HepG2 (cell line): ENCODE results near the gene REST. TPM values are rescaled to one million over a fixed set of nuclear protein-coding genes. Genes with fewer than 3 reads are reported as not detected.

ENCODE experiments used
- CAMTA2 ChIP-seq: sonication (generic); formaldehyde crosslinking; IDR thresholded peaks from 2 replicates; pipeline ENCODE4 v1.4.0; 2020; ENCODE audit warnings: mild to moderate bottlenecking, missing genetic modification reagents, borderline replicate concordance
- DR1 ChIP-seq: sonication (generic); formaldehyde crosslinking; IDR thresholded peaks from 2 replicates; pipeline ENCODE4 v1.8.0; 2021; ENCODE audit warnings: mild to moderate bottlenecking, missing genetic modification reagents, inconsistent platforms
- FOXK1 ChIP-seq: sonication (generic); formaldehyde crosslinking; IDR thresholded peaks from 2 replicates; pipeline ENCODE4 v1.4.0; 2020; ENCODE audit warnings: low read depth, missing genetic modification reagents, borderline replicate concordance
- GATA4 ChIP-seq: sonication (generic); IDR thresholded peaks from 2 replicates; pipeline ENCODE4 v1.6.1; 2016; ENCODE audit warnings: antibody characterized with exemption, low read depth, borderline replicate concordance
- HNRNPLL ChIP-seq: fragments of 200-400 bp; formaldehyde crosslinking; IDR thresholded peaks from 2 replicates; pipeline ENCODE4 v1.6.1; 2017; ENCODE audit warnings: mild to moderate bottlenecking, low read depth, low read length; ENCODE audit not compliant: poor library complexity, severe bottlenecking
- JUND ChIP-seq: sonication (generic); formaldehyde crosslinking; IDR thresholded peaks from 2 replicates; pipeline ENCODE4 v1.8.0; 2022; ENCODE audit warnings: mild to moderate bottlenecking, missing genetic modification reagents
- MAZ ChIP-seq, 2 experiments: sonication (generic) in 1 of 2; formaldehyde crosslinking in 1 of 2; IDR thresholded peaks; 2 replicates each; pipeline versions ENCODE4 v1.5.0 to v1.6.1; 2012 to 2020; ENCODE audit warnings: low read depth in 2 of 2, mild to moderate bottlenecking in 2 of 2, borderline replicate concordance in 1 of 2, improper control_type of control experiment in 1 of 2, low read length in 1 of 2, missing genetic modification reagents in 1 of 2, moderate library complexity in 1 of 2
- MED1 ChIP-seq: sonication (generic); formaldehyde crosslinking; IDR thresholded peaks from 2 replicates; pipeline ENCODE4 v1.4.0; 2020; ENCODE audit warnings: missing genetic modification reagents
- MTF2 ChIP-seq: sonication (generic); formaldehyde crosslinking; IDR thresholded peaks from 2 replicates; pipeline ENCODE4 v1.5.0; 2020; ENCODE audit warnings: missing genetic modification reagents, borderline replicate concordance
- MYC ChIP-seq: sonication (generic); formaldehyde crosslinking; IDR thresholded peaks from 2 replicates; pipeline ENCODE4 v1.9.0; 2021; ENCODE audit warnings: missing genetic modification reagents, borderline replicate concordance
- NFYB ChIP-seq: sonication (generic); formaldehyde crosslinking; IDR thresholded peaks from 2 replicates; pipeline ENCODE4 v1.4.0; 2020; ENCODE audit warnings: missing genetic modification reagents
- POLR2A ChIP-seq, 2 experiments: IDR thresholded peaks; 2 replicates each; pipeline ENCODE4 v1.6.1; 2011; ENCODE audit warnings: low read depth in 2 of 2, low read length in 2 of 2, mild to moderate bottlenecking in 1 of 2, moderate library complexity in 1 of 2; ENCODE audit not compliant: insufficient read depth in 1 of 2
- SMAD3 ChIP-seq: sonication (generic); formaldehyde crosslinking; IDR thresholded peaks from 2 replicates; pipeline ENCODE4 v1.4.0; 2020; ENCODE audit warnings: missing genetic modification reagents
- TARDBP ChIP-seq: sonication (generic); formaldehyde crosslinking; IDR thresholded peaks from 2 replicates; pipeline ENCODE4 v1.8.0; 2022; ENCODE audit warnings: mild to moderate bottlenecking, missing genetic modification reagents
- ZMYM2 ChIP-seq: sonication (generic); formaldehyde crosslinking; IDR thresholded peaks from 2 replicates; pipeline ENCODE4 v1.8.0; 2022; ENCODE audit warnings: mild to moderate bottlenecking, missing genetic modification reagents
- ZNF3 ChIP-seq: IDR thresholded peaks from 2 replicates; pipeline ENCODE4 v1.7.0; 2017; ENCODE audit warnings: inconsistent platforms
- ZNF451 ChIP-seq: sonication (generic); formaldehyde crosslinking; IDR thresholded peaks from 2 replicates; pipeline ENCODE4 v1.5.0; 2020; ENCODE audit warnings: mild to moderate bottlenecking, missing genetic modification reagents
- ZNF501 ChIP-seq: sonication (generic); formaldehyde crosslinking; IDR thresholded peaks from 2 replicates; pipeline ENCODE4 v1.5.1; 2020; ENCODE audit warnings: mild to moderate bottlenecking, moderate library complexity, missing genetic modification reagents
- ZNF569 ChIP-seq: sonication (generic); formaldehyde crosslinking; IDR thresholded peaks from 2 replicates; pipeline ENCODE4 v1.5.0; 2020; ENCODE audit warnings: mild to moderate bottlenecking, missing genetic modification reagents, moderate library complexity, borderline replicate concordance
- ZNF678 ChIP-seq: sonication (generic); formaldehyde crosslinking; IDR thresholded peaks from 2 replicates; pipeline ENCODE4 v1.4.0; 2020; ENCODE audit warnings: mild to moderate bottlenecking, missing genetic modification reagents
- ZNF746 ChIP-seq: sonication (generic); formaldehyde crosslinking; IDR thresholded peaks from 2 replicates; pipeline ENCODE4 v1.8.0; 2022; ENCODE audit warnings: mild to moderate bottlenecking, missing genetic modification reagents
- ZNF761 ChIP-seq: sonication (generic); formaldehyde crosslinking; conservative IDR thresholded peaks from 2 replicates; pipeline ENCODE4 v1.4.0; 2020; ENCODE audit warnings: mild to moderate bottlenecking, missing genetic modification reagents
- ZSCAN9 ChIP-seq: IDR thresholded peaks from 2 replicates; pipeline ENCODE4 v1.6.1; 2016; ENCODE audit warnings: borderline replicate concordance
- polyA plus RNA-seq, 8 experiments: library from polyadenylated mRNA; depleted of rRNA in 3 of 8; stranded (reverse) in 7 of 8; unstranded in 1 of 8; fragments of >200 nt; fragmentation: Illumina TruSeq in 4 of 8; extraction: Trizol in 4 of 8; gene quantifications; 2 replicates each; pipeline versions ENCODE4 v1.2.1 to v1.2.3, GENCODE V29; 2011 to 2016; ENCODE audit warnings: low read depth in 4 of 8, missing spikeins in 1 of 8, mixed read lengths in 1 of 8; ENCODE audit not compliant: insufficient read depth in 1 of 8
- total RNA-seq, 5 experiments: library from RNA; depleted of rRNA; stranded (reverse); fragments of >200 nt; fragmentation: Illumina TruSeq; extraction: Trizol; gene quantifications; 2 replicates each; pipeline ENCODE4 v1.2.3, GENCODE V29; 2016; ENCODE audit warnings: low read depth in 1 of 5
- TF ChIP-seq, protein P1 (sequence below): sonication (generic); formaldehyde crosslinking; IDR thresholded peaks from 2 replicates; pipeline ENCODE4 v1.4.0; 2020; ENCODE audit warnings: missing genetic modification reagents
- TF ChIP-seq, protein P2 (sequence below): IDR thresholded peaks from 2 replicates; pipeline ENCODE4 v1.6.1; 2016; ENCODE audit warnings: missing compliant biosample characterization, missing genetic modification reagents, borderline replicate concordance
- TF ChIP-seq, protein P3 (sequence below): fragments of 450-650 bp; IDR thresholded peaks from 2 replicates; pipeline ENCODE4 v1.6.1; 2016

Gene REST
- total and polyA plus RNA-seq, 2 of the 13 experiments (the other 11 are each of a cell fraction or from before 2014, with no cell fraction given): 12.7 to 22.4 TPM

DNA sequence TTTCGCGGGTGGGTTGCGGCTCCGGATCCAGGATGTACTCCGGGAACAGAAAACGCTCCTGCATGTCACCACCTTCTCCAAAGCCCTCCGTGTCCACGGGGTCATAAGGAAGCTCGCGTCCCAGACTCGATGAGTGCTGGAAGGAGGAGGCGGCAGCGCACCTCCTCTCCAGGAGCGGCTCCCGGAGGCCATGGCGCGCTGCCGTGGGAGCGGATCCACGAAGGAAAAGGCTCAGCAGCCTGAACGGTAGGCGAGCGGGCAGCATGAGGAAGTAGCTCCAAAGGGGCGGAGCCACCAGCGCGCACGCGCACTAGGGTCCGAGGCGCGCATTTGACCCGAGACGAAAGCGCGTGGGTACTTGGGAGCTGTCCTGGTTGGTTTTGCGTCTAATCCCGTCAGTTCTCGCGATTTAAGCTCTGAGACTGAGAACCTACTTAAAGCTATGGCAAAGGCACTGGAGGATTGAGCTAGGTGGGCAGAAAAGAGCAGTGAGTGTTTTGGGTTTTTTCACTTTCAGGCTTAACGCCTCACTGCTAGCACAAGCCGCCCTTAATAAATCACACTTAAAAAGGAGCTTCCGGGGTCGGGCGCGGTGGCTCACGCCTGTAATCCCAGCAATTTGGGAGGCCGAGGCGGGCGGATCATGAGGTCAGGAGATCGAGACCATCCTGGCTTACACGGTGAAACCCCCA is 69.8 kb downstream of the REST start, which contains the start of gene NOA1 (continued):
- peak; percentile 47; the same call in 1 of the 2 replicates for TF ChIP-seq ZSCAN9 (CRISPR knock-in tag)
- 0 out of 2 replicates have a peak, but pooled peaks have one; percentile 72 for TF ChIP-seq ZMYM2 (CRISPR knock-in tag)
- 0 out of 2 replicates have a peak, but pooled peaks have one; percentile 67 for TF ChIP-seq ZNF569 (CRISPR knock-in tag)
- TF ChIP-seq POLR2A (IDR thresholded peaks at IDR 0.05; ENCODE audit: insufficient read depth in 1 of 2, low read depth in 2 of 2, low read length in 2 of 2): peak; percentile 90 to 98
- TF ChIP-seq ZNF678 (CRISPR knock-in tag): no peak
- TF ChIP-seq, protein P1, sequence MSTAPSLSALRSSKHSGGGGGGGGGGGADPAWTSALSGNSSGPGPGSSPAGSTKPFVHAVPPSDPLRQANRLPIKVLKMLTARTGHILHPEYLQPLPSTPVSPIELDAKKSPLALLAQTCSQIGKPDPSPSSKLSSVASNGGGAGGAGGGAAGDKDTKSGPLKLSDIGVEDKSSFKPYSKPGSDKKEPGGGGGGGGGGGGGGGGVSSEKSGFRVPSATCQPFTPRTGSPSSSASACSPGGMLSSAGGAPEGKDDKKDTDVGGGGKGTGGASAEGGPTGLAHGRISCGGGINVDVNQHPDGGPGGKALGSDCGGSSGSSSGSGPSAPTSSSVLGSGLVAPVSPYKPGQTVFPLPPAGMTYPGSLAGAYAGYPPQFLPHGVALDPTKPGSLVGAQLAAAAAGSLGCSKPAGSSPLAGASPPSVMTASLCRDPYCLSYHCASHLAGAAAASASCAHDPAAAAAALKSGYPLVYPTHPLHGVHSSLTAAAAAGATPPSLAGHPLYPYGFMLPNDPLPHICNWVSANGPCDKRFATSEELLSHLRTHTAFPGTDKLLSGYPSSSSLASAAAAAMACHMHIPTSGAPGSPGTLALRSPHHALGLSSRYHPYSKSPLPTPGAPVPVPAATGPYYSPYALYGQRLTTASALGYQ (CRISPR knock-in tag): no peak
- TF ChIP-seq ZNF3 (CRISPR knock-in tag): no peak
- TF ChIP-seq FOXK1 (CRISPR knock-in tag): no peak; the same call in 1 of the 2 replicates
- no peak for TF ChIP-seq MAZ (IDR thresholded peaks at IDR 0.05; ENCODE audit: borderline replicate concordance, low read depth, low read length)
- peak; percentile 20; the same call in 1 of the 2 replicates for TF ChIP-seq MAZ (CRISPR knock-in tag; IDR thresholded peaks at IDR 0.05; ENCODE audit: low read depth)
- TF ChIP-seq NFYB (CRISPR knock-in tag): peak; percentile 67
- 0 out of 2 replicates have a peak, but pooled peaks have one; percentile 68 for TF ChIP-seq MTF2
- peak; percentile 13; the same call in 1 of the 2 replicates for TF ChIP-seq MED1
- TF ChIP-seq, protein P2, sequence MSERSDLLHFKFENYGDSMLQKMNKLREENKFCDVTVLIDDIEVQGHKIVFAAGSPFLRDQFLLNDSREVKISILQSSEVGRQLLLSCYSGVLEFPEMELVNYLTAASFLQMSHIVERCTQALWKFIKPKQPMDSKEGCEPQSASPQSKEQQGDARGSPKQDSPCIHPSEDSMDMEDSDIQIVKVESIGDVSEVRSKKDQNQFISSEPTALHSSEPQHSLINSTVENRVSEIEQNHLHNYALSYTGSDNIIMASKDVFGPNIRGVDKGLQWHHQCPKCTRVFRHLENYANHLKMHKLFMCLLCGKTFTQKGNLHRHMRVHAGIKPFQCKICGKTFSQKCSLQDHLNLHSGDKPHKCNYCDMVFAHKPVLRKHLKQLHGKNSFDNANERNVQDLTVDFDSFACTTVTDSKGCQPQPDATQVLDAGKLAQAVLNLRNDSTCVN: peak; percentile 43; the same call in 1 of the 2 replicates
- TF ChIP-seq SMAD3: peak; percentile 38; the same call in 1 of the 2 replicates
- TF ChIP-seq, protein P3, sequence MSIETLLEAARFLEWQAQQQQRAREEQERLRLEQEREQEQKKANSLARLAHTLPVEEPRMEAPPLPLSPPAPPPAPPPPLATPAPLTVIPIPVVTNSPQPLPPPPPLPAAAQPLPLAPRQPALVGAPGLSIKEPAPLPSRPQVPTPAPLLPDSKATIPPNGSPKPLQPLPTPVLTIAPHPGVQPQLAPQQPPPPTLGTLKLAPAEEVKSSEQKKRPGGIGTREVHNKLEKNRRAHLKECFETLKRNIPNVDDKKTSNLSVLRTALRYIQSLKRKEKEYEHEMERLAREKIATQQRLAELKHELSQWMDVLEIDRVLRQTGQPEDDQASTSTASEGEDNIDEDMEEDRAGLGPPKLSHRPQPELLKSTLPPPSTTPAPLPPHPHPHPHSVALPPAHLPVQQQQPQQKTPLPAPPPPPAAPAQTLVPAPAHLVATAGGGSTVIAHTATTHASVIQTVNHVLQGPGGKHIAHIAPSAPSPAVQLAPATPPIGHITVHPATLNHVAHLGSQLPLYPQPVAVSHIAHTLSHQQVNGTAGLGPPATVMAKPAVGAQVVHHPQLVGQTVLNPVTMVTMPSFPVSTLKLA: peak; percentile 20; the same call in 1 of the 2 replicates
- TF ChIP-seq TARDBP: peak; percentile 55; the same call in 1 of the 2 replicates
- no peak for TF ChIP-seq JUND
- TF ChIP-seq ZNF746 (CRISPR knock-in tag): no peak
- TF ChIP-seq ZNF501 (CRISPR knock-in tag): peak; percentile 60
- TF ChIP-seq CAMTA2 (CRISPR knock-in tag): peak; percentile 54; the same call in 1 of the 2 replicates
- TF ChIP-seq GATA4: no peak; the same call in 1 of the 2 replicates
- TF ChIP-seq HNRNPLL: peak; percentile 47
- peak; percentile 47; the same call in 1 of the 2 replicates for TF ChIP-seq MYC (CRISPR knock-in tag)
- 0 out of 2 replicates have a peak, but pooled peaks have one; percentile 3 for TF ChIP-seq ZNF761 (CRISPR knock-in tag)
- peak; percentile 97 for TF ChIP-seq DR1
- TF ChIP-seq ZNF451 (CRISPR knock-in tag): no peak
